HG02885 (cell line): ENCODE data around the gene EIF4A3.
A peak's percentile ranks its signal among the peaks of the same experiment; 100 is the strongest.
"Not testable (repeated sequence)": the region's sequence is repeated elsewhere in the genome, so short reads cannot be mapped to it uniquely, and the experiment has no call there.

Source experiments
- ATAC-seq: cut with Tn5 transposase; IDR thresholded peaks from one replicate; pipeline ENCODE4 v1.9.1; 2021; ENCODE audit warnings: mild to moderate bottlenecking; ENCODE audit not compliant: unreplicated experiment, poor library complexity

Gene EIF4A3

DNA sequence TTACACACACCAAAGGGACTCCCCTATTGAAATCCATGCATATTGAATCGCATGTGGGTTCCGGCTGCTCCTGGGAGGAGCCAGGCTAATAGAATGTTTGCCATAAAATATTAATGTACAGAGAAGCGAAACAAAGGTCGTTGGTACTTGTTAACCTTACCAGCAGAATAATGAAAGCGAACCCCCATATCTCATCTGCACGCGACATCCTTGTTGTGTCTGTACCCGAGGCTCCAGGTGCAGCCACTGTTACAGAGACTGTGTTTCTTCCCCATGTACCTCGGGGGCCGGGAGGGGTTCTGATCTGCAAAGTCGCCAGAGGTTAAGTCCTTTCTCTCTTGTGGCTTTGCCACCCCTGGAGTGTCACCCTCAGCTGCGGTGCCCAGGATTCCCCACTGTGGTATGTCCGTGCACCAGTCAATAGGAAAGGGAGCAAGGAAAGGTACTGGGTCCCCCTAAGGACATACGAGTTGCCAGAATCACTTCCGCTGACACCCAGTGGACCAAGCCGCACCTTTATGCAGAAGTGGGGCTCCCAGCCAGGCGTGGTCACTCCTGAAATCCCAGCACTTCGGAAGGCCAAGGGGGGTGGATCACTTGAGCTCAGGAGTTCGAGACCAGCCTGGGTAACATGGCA is 43.4 kb downstream of the EIF4A3 start:
- ATAC-seq, result no peak

DNA sequence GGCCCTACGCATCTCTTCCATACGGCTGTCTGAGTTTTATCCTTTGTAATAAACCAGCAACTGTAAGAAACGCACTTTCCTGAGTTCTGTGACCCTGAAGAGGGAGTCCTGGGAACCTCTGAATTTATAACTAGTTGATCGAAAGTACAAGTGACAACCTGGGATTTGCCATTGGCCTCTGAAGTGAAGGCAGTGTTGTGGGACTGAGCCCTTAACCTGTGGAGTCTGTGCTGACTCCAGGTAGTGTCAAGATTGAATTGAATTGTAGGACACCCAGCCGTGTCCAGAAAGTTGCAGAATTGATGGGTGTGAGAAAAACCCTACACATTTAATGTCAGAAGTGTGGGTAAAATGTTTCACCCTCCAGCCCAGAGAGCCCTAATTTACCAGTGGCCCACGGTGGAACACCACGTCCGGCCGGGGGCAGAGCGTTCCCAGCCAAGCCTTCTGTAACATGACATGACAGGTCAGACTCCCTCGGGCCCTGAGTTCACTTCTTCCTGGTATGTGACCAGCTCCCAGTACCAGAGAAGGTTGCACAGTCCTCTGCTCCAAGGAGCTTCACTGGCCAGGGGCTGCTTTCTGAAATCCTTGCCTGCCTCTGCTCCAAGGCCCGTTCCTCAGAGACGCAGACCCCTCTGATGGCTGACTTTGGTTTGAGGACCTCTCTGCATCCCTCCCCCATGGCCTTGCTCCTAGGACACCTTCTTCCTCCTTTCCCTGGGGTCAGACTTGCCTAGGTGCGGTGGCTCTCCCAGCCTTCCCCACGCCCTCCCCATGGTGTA is 44.1 kb downstream of the EIF4A3 start:
- no peak for ATAC-seq

DNA sequence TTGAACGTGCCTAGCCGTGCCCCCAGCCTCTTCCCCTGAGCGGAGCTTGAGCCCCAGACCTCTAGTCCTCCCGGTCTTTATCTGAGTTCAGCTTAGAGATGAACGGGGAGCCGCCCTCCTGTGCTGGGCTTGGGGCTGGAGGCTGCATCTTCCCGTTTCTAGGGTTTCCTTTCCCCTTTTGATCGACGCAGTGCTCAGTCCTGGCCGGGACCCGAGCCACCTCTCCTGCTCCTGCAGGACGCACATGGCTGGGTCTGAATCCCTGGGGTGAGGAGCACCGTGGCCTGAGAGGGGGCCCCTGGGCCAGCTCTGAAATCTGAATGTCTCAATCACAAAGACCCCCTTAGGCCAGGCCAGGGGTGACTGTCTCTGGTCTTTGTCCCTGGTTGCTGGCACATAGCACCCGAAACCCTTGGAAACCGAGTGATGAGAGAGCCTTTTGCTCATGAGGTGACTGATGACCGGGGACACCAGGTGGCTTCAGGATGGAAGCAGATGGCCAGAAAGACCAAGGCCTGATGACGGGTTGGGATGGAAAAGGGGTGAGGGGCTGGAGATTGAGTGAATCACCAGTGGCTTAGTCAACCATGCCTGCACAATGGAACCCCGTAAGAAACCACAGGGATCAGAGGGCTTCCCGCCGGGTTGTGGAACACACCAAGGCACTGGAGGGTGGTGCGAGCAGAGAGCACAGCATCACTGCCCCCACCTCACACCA is 44.8 kb downstream of the EIF4A3 start:
- ATAC-seq, result no peak

DNA sequence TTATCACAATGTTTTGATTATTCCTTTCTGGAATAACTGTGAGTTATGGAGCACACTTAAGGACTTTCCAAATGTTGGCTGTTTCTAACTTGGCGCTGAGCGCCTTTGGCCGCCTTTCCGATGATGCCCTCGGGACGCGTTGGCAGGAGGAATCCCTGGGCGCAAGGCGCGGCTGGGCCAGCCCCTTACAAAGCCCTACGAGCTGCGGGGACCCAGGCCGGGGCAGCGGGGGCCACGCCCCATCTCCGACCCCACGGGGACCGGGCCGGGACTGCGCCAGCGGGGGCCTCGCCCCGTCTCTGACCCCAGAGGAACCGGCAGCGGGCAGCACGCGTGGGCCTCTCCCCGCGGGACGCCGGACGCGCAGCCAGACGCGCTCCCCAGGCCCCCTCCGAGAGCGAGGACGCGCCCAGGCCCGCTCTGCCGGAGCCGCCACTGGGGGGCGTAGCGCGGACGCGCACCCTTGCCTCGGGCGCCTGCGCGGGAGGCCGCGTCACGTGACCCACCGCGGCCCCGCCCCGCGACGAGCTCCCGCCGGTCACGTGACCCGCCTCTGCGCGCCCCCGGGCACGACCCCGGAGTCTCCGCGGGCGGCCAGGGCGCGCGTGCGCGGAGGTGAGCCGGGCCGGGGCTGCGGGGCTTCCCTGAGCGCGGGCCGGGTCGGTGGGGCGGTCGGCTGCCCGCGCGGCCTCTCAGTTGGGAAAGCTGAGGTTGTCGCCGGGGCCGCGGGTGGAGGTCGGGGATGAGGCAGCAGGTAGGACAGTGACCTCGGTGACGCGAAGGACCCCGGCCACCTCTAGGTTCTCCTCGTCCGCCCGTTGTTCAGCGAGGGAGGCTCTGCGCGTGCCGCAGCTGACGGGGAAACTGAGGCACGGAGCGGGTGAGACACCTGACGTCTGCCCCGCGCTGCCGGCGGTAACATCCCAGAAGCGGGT is 45.6 kb downstream of the EIF4A3 start, which contains the start of gene GAA:
Gene GAA, plus strand, starts transcription at position 571 of the 935 bp plus-strand sequence. CDS start 3,006 bp downstream, outside the sequence.
- peak; percentile 82 for ATAC-seq

DNA sequence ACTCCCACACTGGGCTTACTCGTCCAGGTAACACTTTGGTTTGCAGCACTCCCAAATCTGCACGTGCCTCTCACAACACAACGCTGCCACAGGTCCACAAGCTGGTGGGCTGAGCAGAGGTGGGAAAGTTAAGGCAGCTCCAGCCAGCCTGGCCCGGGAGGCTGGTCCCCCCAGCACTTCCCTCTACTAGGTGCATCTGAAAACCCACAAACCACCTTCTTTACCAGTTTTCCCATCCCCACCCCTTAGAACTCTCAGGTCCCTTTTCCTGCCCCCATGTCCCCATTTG is 46.9 kb downstream of the EIF4A3 start:
- ATAC-seq, result no peak

DNA sequence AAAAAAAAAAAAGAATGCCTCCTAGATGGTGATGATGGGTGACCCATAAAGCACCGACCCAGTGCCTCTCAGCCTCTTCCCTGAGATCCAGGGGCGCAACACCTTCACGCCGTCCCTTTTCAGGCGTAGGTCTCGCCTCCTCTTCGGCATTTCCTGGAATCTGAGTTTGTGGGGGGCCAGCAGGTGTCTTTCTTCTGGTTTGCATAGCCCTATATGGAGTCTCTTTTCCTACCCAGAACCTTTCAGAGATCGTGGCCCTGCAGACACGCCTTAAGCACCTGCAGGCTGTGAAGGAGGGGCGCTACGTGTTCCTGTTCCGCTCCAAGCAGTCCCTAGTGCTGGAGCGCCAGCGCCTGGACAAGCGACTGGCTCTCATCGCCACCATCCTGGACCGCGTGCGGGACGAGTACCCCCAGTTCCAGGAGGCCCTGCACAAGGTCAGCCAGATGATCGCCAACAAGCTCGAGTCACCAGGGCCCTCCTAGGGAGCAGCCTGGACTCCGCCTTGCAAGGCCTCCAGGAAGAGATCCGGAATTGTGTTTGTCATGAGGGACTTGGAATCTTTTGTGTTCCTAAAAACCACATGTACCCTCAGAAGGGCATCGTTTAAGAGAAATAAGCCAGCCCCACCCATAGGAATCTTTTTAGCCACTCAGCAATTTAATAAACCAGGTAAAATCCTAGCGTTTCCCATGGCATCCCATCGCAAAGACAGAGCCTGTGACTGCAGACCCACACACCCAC is 47.5 kb downstream of the EIF4A3 start:
- ATAC-seq, result no peak

DNA sequence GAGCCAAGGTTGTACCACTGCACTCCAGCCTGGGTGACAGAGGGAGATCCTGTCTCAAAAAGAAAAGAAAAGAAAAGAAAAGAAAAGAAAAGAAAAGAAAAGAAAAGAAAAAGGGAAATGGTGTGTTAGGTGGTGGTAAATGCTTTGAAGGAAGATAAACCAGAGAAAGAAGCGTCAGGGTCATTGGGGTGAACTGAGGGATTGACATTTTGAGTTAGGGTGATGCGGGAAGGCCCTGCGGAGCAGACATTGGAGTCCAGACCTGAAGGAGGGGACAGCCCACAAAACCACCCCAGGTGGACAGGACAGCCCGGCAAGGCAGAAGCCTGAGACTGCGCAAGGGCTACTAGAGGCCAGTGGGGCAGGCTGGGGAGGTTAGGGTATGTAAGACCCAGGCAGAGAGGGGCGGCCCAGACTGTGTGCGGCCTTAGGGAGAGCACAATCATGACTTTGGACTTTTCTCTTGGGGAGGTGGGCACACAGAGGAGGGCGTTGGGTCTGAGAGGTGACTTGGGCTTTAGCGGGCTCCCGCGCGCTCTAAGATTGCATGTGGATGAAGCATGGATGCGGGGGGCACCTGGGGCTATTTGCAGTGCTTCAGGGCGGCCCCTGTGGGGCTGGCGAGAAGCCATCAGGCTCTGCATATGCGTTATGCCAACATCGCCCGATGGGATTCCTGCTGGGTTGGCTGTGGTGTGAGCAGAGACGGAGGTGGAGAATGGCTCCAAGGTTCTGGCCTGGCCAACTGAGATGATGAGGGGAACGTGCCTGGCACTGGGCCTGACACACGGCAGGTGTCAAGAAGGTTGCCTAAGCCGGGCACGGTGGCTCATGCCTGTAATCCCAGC is 48.9 kb downstream of the EIF4A3 start:
- ATAC-seq, result no peak

DNA sequence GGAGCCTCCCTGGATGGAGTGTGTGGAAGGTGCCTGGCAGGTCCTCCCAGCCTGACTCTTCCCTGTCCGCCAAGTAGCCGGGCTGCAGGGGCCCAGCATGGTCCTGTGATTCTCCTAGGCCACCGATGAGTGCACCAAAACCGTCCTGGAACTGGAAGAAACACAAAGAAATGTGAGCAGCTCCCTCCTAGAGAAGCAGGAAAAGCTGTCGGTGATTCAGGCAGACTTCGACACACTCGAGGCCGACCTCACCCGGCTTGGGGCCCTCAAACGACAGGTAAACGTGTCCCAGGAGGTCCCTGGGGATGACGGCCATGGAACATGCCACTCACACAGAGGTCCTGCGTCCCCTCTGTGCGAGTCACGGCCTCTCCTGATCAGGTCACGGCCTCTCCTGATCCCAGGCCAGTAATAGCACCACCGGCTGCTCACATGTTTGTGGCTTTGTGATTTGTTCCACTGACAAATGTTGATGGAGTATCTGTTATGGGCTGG is 49.8 kb downstream of the EIF4A3 start:
- ATAC-seq, result no peak

DNA sequence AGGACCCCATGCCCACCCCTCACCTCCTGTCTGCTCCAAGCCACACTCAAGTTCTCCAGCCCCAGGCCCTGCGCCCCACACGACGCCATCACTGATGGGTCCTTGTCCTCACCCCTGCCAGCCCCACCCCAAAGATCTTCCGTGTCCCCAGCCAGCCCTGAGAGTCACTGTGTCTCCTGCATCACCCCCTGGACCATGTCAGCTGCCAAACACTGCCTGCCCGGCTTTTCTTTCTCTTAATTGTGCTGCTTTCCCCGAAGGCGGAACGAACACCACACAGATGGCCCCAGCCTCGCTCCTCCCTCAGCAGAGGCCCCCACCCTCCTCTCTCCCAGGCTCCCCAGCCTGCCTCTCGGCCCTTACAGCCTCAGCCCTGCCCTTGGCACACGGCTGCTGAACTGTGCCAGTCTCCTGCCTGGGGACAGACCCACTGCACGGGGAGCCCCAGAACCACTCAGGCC is 50.3 kb downstream of the EIF4A3 start:
- ATAC-seq, result no peak

DNA sequence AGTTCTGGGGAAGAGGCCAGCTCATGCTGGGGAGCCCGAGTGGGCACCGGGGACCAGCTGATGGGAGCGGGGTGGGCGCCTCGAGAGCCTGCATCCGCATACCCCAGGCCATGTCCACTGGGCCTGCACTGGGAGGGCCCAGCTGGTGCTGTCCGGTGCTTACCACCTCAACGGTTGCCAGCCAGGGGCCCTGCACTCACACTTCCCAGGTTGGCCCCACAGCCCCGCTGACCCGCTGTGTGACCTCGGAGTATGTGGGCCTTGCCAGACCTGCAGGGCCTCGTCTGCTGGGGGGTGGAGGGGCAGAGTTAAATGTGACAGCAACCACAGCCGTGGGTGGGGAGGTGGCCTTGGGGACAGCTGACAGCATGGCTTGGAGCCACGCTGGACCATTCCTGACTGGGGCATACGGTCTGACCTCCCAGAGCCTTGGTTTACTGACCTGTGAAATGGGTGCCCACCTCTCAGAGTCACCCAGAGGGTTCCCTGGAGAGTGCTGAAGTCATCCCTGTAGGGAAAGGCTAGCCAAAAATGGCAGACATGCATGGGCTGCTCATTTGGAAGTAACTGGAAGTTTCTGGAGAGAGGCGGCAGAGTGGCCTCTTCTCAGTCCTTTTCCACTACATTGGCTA is 51.0 kb downstream of the EIF4A3 start:
- ATAC-seq, result no peak

DNA sequence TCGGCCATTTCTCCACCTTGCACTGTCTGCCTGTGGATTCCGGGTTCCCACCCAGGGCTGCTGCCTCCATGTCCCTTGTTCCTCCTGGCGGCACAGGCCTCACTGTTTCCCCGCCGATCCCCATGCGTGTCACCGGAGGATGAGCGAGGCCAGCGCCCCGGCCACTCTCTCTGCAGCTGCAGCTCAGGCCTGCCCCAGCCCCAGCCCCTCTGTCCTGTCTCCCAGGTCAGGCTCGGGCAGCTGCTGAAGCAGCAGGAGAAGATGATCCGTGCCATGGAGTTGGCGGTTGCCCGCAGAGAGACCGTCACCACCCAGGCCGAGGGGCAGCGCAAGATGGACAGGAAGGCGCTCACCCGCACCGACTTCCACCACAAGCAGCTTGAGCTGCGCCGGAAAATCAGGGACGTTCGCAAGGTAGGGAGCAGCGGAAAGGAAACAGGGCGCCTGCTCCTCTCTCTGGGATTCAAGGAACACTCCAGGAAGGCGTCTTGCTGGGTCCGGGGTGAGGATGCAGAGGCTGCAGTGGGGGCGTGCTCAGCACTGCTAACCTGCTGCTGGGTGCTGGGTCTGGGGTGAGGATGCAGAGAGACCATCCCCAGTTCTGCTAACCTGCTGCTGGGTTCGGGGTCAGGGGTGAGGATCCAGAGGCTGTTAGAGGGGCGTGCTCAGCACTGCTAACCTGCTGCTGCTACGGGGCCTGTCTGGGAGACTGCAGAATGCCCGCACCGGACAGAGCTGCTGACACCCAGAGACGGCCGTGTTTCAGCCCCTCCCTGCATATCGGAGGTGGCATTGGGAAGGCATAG is 51.7 kb downstream of the EIF4A3 start:
- no peak for ATAC-seq

DNA sequence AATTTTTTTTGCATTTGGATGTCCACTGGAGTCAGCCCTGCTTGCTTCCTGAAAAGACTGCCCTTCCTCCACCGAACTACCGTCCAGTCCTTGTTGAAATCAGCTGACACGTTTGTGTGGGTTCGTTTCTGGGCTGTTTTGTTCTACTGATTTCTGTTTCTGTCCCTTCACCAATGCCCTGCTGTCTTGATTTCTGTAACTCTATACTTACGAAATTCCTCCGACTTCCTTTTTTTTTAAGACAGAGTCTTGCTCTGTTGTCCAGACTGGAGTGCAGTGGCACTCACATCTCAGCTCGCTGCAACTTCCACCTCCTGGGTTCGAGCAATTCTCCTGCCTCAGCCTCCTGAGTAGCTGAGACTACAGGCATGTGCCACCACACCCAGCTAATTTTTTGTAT is 54.0 kb downstream of the EIF4A3 start:
- no peak for ATAC-seq

DNA sequence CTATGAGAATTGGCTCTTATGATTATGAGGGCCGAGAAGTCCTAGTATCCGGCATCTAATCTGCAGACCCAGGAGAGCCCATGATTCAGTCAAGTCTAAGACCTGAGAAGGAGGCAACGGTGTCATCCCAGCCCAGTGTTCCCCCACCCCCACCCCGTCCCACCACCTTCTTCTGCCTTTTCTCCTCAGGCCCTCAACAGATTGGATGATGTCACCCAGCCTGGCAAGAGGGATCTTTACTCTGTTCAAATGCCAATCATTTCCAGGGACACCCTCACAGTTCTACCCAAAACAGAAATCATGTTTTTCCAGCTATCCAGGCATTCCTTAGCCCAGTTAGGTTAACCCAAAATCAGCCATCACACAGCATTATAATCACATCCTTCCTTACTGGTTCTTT is 55.6 kb downstream of the EIF4A3 start:
- ATAC-seq, result no peak

DNA sequence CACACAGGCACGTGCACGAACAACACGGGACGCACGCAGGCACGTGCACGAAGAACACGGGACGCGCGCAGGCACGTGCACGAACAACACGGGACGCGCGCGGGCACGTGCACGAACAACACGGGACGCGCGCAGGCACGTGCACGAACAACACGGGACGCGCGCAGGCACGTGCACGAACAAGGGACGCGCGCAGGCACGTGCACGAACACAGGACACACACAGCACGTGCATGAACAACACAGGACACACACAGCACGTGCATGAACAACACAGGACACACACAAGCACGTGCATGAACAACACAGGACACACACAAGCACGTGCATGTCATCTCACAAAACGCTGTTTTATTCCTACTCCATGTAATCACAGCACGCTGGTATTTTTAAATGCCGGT is 56.8 kb downstream of the EIF4A3 start:
- ATAC-seq, result not testable (repeated sequence)

DNA sequence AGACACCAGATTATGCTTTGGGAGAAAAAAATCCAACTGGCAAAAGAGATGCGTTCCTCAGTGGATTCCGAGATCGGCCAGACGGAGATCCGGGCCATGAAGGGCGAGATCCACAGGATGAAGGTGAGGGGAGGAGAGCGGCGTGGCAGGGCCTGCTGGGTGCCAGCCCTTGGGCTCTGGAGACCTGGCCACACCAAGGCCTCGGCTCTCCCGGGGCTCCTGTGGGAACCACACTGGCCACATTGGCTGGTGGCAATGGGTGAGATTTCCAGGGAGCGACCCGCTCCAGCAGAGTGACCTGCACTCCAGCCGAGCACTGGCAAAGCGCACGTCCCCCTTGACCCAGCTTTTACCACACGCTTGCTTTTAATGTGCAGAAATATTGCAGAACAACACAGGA is 57.2 kb downstream of the EIF4A3 start:
- ATAC-seq, result no peak

DNA sequence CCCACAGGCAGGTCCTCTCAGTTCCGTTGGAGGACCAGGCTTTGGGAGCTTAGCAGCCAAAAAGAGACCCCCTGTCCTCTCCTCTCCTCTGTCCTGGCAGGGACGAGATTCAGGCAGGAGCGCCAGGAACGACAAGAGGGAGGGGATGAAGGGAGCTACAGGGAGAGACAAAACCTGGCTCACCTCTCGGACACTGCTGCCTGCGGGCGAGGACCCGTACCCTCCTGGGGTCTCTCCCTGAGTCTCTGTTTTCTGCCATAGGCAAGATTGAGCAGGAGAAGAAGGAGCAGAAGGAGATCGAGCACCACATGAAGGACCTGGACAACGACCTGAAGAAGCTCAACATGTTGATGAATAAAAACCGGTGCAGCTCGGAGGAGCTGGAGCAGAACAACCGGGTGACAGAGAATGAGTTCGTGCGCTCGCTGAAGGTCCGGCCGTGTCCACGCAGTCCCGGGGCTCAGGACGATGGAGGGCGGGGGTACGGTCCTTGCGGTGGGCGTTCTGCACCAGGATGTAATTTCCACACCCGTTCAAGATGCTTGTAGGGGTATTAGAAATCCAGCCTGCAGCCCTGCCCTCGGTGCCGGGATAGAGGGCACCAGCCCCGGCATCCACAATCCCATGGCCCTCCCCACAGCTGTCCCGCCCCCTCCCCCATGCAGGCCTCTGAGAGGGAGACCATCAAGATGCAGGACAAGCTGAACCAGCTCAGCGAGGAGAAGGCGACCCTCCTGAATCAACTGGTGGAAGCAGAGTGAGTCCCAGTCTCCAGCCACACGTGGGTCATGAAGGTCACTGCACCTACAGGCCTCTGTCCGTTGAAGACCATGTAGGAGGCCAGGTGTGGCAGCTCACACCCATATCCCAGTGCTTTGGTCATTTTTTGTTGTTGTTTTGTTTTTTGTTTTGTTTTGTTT is 59.3 kb downstream of the EIF4A3 start:
- ATAC-seq, result no peak
